Suprapubic skin (tissue), 4 donors: Measurements from ENCODE around the gene SCGB3A1.

Experiments used
- EP300 ChIP-seq: sonication (generic); formaldehyde crosslinking; IDR thresholded peaks from one replicate; pipeline ENCODE4 v1.6.1; 2017; ENCODE audit warnings: antibody characterized with exemption
- POLR2A ChIP-seq, 2 donors: fragments of 450-650 bp; IDR thresholded peaks; one replicate each; pipeline ENCODE4 v1.6.1; 2017; ENCODE audit warnings: antibody characterized with exemption in 2 of 2, mild to moderate bottlenecking in 2 of 2, moderate library complexity in 2 of 2
- POLR2AphosphoS5 ChIP-seq, 3 donors: sonication (generic); formaldehyde crosslinking; IDR thresholded peaks; one replicate each; pipeline ENCODE4 v1.6.1; 2017; ENCODE audit warnings: antibody characterized with exemption in 3 of 3
- TF ChIP-seq, protein P1 (sequence below), 2 donors: fragments of 200-600 bp in 1 of 2; fragments of 450-650 bp in 1 of 2; sonication (generic) in 1 of 2; IDR thresholded peaks; one replicate each; pipeline ENCODE4 v1.5.1; 2016 to 2019; ENCODE audit warnings: antibody characterized with exemption in 2 of 2, mild to moderate bottlenecking in 1 of 2, moderate library complexity in 1 of 2

DNA sequence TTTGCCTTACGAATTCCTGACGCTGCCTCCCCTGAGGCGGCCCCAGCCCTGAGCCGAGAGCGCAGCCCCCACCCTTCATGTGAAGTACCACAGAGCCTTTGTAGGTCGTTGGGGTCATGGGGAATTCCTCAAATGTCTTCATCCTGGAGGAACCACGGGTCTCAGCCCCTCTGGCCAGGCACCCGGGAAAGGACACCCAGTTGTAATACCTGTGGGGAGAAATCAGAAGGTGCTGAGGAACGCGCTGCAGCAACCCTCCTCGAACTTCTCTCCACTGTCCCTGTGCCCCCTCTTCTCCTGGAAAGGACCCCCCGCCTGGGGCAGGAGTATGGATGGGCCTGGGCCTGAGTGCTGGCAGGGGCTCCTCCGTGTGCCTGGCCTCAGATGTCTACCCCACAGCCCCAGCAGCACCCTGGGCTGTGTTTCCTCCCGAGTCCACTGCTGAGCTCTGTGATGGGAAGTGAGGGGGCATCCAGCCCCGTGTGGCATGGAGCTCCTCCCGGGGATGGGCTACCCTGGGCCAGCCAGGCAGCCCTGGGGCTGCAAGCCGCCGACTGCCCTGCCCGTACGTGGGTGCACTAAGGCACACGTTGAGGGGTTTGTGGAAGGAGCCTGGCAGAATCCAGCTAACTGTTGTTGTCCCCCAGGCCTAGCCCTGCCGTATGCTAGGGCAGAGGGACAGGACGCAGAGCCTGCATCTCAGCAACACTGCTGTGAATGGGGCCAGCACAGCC lies 18.7 kb upstream of the SCGB3A1 start:
- TF ChIP-seq, protein P1, sequence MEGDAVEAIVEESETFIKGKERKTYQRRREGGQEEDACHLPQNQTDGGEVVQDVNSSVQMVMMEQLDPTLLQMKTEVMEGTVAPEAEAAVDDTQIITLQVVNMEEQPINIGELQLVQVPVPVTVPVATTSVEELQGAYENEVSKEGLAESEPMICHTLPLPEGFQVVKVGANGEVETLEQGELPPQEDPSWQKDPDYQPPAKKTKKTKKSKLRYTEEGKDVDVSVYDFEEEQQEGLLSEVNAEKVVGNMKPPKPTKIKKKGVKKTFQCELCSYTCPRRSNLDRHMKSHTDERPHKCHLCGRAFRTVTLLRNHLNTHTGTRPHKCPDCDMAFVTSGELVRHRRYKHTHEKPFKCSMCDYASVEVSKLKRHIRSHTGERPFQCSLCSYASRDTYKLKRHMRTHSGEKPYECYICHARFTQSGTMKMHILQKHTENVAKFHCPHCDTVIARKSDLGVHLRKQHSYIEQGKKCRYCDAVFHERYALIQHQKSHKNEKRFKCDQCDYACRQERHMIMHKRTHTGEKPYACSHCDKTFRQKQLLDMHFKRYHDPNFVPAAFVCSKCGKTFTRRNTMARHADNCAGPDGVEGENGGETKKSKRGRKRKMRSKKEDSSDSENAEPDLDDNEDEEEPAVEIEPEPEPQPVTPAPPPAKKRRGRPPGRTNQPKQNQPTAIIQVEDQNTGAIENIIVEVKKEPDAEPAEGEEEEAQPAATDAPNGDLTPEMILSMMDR (IDR thresholded peaks at IDR 0.05) = no peak
- TF ChIP-seq EP300 (no peak), POLR2A (IDR thresholded peaks at IDR 0.05) (no peak), POLR2AphosphoS5 (IDR thresholded peaks at IDR 0.05) (no peak)
